Measurements from ENCODE around the gene AJAP1. TPM values are rescaled to one million over a fixed set of nuclear protein-coding genes. Genes with fewer than 3 reads are reported as not detected.

Gene AJAP1
- total RNA-seq, 4 donors from 2014 or later = 0.12 to 0.81 (median 0.32) TPM

DNA sequence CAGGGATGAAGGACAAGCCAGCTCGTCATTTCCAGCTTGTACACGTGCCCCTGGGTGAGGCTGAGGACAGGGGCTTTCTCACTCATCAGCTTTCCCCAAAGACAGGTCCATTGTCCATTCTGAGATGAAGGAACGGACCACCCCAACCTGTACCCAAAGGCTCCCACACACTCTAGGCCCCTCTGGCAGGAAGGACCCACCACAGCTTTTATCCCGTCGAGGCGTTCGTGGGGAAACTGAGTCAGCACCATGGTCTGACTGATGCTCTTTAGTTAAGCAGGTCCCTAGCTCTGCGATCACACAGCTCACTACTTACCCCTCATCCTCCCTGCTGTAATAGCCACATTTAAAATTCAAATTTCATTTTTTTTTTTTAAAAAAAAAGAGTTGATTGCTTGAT is 117.3 kb downstream of the AJAP1 start:
- no peak overlapping the region for H3K4me3 ChIP-seq
- 83% methylated on average over 6 of the region's 8 CpGs; no CpG with 5 or more reads in 1 of the 2 donors for WGBS, 2 donors (ENCODE audit: low coverage in 1 of 2)
- TF ChIP-seq EP300 (IDR thresholded peaks at IDR 0.05) (no peak), POLR2AphosphoS5 (IDR thresholded peaks at IDR 0.05) (no peak)
- no peak overlapping the region for H3K27ac ChIP-seq
- H3K27me3 ChIP-seq = peaks cover 67% of the 10 kb centered on the region
- H3K9me3 ChIP-seq = no peaks in the 10 kb centered on the region
- no peak for ATAC-seq
- no peaks in the 10 kb centered on the region for H3K36me3 ChIP-seq
- no peaks in the 10 kb centered on the region for H3K4me1 ChIP-seq

DNA sequence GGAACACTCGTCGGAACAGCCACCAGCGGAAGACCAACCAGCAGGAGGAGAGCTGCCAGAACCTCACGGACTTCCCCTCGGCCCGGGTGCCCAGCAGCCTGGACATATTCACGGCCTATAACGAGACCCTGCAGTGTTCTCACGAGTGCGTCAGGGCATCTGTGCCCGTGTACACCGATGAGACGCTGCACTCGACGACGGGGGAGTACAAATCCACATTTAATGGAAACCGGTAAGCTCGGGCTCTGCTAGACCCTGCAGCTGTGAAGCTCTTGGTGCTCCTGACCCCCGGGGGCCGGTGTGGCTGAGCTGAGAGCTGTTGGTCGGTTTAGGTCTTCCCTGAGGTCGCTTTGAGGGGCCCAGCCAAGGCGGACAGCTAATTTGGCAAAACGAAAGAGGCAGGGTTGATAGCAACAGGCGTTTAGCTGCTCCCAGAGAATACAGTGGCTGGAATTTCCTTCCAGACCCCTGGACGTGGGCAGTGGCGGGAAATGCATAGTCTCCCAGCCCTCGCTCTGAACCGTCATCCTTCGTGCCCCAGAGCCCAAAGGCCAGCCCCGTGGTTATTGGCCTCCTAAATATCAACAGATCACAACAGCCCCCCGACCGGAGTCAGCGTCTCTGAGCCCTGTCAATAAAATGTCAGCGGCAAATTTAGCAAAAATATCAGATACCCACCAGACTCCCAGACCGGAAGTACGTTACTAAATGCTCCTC is 118.0 kb downstream of the AJAP1 start:
- TF ChIP-seq, protein P1, sequence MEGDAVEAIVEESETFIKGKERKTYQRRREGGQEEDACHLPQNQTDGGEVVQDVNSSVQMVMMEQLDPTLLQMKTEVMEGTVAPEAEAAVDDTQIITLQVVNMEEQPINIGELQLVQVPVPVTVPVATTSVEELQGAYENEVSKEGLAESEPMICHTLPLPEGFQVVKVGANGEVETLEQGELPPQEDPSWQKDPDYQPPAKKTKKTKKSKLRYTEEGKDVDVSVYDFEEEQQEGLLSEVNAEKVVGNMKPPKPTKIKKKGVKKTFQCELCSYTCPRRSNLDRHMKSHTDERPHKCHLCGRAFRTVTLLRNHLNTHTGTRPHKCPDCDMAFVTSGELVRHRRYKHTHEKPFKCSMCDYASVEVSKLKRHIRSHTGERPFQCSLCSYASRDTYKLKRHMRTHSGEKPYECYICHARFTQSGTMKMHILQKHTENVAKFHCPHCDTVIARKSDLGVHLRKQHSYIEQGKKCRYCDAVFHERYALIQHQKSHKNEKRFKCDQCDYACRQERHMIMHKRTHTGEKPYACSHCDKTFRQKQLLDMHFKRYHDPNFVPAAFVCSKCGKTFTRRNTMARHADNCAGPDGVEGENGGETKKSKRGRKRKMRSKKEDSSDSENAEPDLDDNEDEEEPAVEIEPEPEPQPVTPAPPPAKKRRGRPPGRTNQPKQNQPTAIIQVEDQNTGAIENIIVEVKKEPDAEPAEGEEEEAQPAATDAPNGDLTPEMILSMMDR (IDR thresholded peaks at IDR 0.05) = no peak
- TF ChIP-seq EP300 (IDR thresholded peaks at IDR 0.05) (no peak), POLR2AphosphoS5 (IDR thresholded peaks at IDR 0.05) (no peak), POLR2A (IDR thresholded peaks at IDR 0.05) (no peak)
- Histone ChIP-seq H3K4me1 (no peaks in the 10 kb centered on the region), H3K27me3 (peaks cover 70% of the 10 kb centered on the region), H3K27ac (no peak overlapping the region), H3K4me3 (no peak overlapping the region), H3K9me3 (no peaks in the 10 kb centered on the region), H3K36me3 (no peaks in the 10 kb centered on the region)
- ATAC-seq = no peak
- WGBS, 2 donors (ENCODE audit: low coverage in 1 of 2) = 65 to 87% methylated on average over 2 to 9 of the region's 37 CpGs

DNA sequence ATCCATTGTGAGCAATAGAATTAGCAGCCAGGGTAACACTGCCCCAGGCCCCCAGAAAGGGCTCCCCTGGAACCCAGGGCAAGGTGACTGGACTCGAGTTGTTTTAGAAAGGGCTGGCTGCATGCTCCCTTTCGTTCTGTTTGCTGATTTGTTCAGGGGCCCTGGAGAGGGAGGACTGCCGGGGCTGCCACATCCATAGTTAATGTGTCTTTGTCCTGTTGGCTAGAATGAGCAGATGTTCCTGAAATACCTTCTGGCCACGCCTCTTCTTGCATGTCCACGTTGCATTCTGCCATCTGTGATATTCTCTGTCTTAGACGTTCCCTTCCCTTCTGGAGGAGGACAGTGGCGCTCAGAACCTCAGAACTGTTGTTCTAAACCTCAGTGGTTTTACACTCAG is 118.8 kb downstream of the AJAP1 start:
- no peak for TF ChIP-seq EP300 (IDR thresholded peaks at IDR 0.05)
- TF ChIP-seq, protein P1 (IDR thresholded peaks at IDR 0.05) = no peak
- TF ChIP-seq POLR2AphosphoS5 (IDR thresholded peaks at IDR 0.05) = no peak
- TF ChIP-seq POLR2A (IDR thresholded peaks at IDR 0.05) = no peak
- Histone ChIP-seq H3K4me1 (peaks cover 0 to 2% (median 0%) of the 10 kb centered on the region in 3 donors), H3K36me3 (no peaks in the 10 kb centered on the region), H3K4me3 (no peak overlapping the region), H3K9me3 (no peaks in the 10 kb centered on the region), H3K27ac (no peak overlapping the region), H3K27me3 (peaks cover 73% of the 10 kb centered on the region)
- no peak for ATAC-seq
- WGBS, 2 donors (ENCODE audit: low coverage in 1 of 2) = 41% methylated on average over 6 of the region's 7 CpGs; no CpG with 5 or more reads in 1 of the 2 donors

DNA sequence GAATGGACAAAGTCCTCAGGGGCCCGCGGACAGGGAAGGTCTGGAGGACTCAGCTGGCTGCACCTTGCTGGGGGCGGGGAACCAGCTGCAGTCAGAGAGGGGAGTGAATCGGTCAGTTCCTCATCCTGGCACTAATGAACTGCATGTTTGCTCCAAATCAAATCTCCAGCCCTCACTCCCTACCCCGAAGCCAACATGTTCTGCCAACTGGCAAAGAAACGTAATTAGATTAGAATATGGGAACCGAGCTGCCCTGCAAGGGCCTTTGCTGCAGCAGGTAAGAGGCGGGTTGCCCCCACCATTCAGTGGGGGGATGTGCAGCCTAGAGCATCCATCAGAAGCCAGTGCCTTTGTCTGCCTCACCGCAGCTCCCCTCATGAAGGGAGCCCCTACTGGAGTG is 121.1 kb downstream of the AJAP1 start:
- no peak for ATAC-seq
- peaks cover 61% of the 10 kb centered on the region for H3K27me3 ChIP-seq
- 75 to 87% methylated on average over 3 to 6 of the region's 9 CpGs for WGBS, 2 donors (ENCODE audit: low coverage in 1 of 2)

DNA sequence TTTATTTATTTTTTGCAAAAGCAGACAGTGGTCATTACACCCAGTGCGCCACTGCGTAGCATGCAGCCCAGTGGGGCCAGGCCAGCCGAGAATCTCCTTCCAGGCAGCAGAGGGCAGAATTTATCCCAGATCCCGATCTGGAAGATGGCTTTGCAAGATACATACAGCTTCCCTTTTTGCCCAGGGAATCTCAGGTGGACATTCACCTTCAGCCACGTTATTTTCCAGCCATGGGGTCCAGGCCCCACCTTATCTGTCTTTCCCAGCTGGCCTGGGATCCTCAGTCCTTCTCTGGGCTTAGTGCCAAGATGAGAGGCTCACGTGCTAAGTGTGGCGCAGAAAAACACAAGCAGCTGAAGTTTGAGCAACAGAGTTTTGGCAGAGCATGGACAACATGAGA is 123.6 kb downstream of the AJAP1 start:
- Histone ChIP-seq H3K36me3 (no peaks in the 10 kb centered on the region), H3K9me3 (no peaks in the 10 kb centered on the region), H3K27ac (no peak overlapping the region), H3K4me3 (no peak overlapping the region), H3K27me3 (peaks cover 56% of the 10 kb centered on the region), H3K4me1 (peaks cover 0 to 4% (median 0%) of the 10 kb centered on the region in 3 donors)
- ATAC-seq = no peak
- TF ChIP-seq, protein P1 (IDR thresholded peaks at IDR 0.05) = peak in 2 of 4 experiments; percentile 23 to 40
- TF ChIP-seq EP300 (IDR thresholded peaks at IDR 0.05) (no peak), POLR2AphosphoS5 (IDR thresholded peaks at IDR 0.05) (no peak), POLR2A (IDR thresholded peaks at IDR 0.05) (no peak)
- WGBS, 2 donors (ENCODE audit: low coverage in 1 of 2) = 35% methylated on average over 4 of the region's 7 CpGs; no CpG with 5 or more reads in 1 of the 2 donors

More for the DNA sequence above, 121.1 kb downstream of the AJAP1 start:
- H3K27ac ChIP-seq = no peak overlapping the region
- H3K36me3 ChIP-seq = no peaks in the 10 kb centered on the region
- peaks cover 0 to 4% (median 0%) of the 10 kb centered on the region in 3 donors for H3K4me1 ChIP-seq
- H3K4me3 ChIP-seq = no peak overlapping the region
- H3K9me3 ChIP-seq = no peaks in the 10 kb centered on the region
- TF ChIP-seq, protein P1 (IDR thresholded peaks at IDR 0.05) = no peak
- TF ChIP-seq EP300 (IDR thresholded peaks at IDR 0.05) (no peak), POLR2AphosphoS5 (IDR thresholded peaks at IDR 0.05) (no peak), POLR2A (IDR thresholded peaks at IDR 0.05) (no peak)
